ENCODE results near the gene SCN4B. TPM values are rescaled to one million over a fixed set of nuclear protein-coding genes. Genes with fewer than 3 reads are reported as not detected.

Gene SCN4B
- total RNA-seq, 1 experiment from 2014 or later = 1.6 TPM

DNA sequence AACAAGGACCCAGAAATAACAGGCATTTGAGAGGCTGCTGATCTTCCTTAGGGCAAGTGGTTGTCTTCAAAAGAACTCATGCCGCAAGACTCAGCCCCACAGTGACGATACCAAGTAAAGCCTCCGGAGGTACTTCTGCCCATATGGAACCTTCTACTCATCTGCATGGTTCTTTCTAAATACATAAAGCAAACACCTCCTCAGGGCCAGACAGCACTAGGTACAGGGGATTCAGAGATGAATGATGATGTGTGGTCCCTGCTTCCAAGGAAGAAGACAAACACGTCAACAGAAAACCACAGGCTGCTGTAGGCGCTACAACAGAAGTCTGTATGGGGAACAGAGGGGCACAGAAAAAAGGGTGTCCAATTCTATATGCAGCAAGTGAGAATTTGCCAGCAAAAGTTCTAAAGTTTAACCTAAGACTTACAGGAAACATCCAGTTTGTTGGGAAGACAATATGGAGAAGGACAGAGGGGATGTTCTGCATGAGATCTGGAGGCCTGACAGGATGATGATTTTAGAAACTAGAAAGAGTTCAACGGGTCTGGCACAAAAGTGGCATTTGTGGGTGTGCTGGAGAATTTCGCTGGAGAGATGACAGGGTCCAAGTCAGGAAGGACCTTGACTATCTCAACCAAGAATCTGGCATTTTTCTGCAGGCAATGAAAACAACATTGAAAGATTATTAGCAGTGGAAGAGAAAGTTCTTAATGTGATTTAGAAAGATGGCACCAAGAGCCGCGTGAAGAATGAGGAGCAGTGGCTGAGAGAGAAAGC is 48.5 kb upstream of the SCN4B start:
- Histone ChIP-seq H3K79me1 (ENCODE audit: insufficient read depth, low read depth, low read length, poor library complexity, severe bottlenecking) (no peaks in the 10 kb centered on the region), H4K8ac (replicated peaks; ENCODE audit: insufficient read length, low read depth, low read length) (no peak overlapping the region), H3K18ac (ENCODE audit: insufficient read length, low read depth, low read length) (no peak overlapping the region), H2AK5ac (ENCODE audit: insufficient read length, low read length) (no peak overlapping the region), H3T11ph (ENCODE audit: low read length) (no peak overlapping the region), H2BK20ac (ENCODE audit: low read depth, low read length, poor library complexity, severe bottlenecking) (no peak overlapping the region), H2BK12ac (ENCODE audit: insufficient read length, low read depth, low read length) (no peak overlapping the region), H3K56ac (ENCODE audit: insufficient read length, low read depth, low read length) (no peak overlapping the region), H3K23ac (ENCODE audit: insufficient read length, low read depth, low read length) (no peak overlapping the region), H2BK5ac (ENCODE audit: insufficient read length, low read length) (no peak overlapping the region), H2BK15ac (ENCODE audit: low read depth, low read length) (no peak overlapping the region), H3K4me1 (ENCODE audit: insufficient read depth, low read length) (no peaks in the 10 kb centered on the region), H3K79me2 (ENCODE audit: insufficient read depth, low read length) (no peaks in the 10 kb centered on the region), H2AFZ (ENCODE audit: low read length) (no peak overlapping the region), H3K27ac (ENCODE audit: insufficient read length, low read depth, low read length) (no peak overlapping the region), H3K23me2 (ENCODE audit: insufficient read length, low read depth, low read length, poor library complexity, severe bottlenecking) (no peaks in the 10 kb centered on the region), H4K5ac (ENCODE audit: insufficient read length, low read depth, low read length) (no peak overlapping the region), H3K27me3 (ENCODE audit: insufficient read depth, low read length) (no peaks in the 10 kb centered on the region), H3K9me3 (ENCODE audit: control insufficient read depth, low read depth, low read length) (no peaks in the 10 kb centered on the region), H3K4ac (ENCODE audit: low read depth, low read length) (no peak overlapping the region), H2BK120ac (ENCODE audit: low read depth, low read length, poor library complexity, severe bottlenecking) (no peak overlapping the region), H3K9ac (ENCODE audit: extremely low read depth, insufficient read length, low read length) (no peak overlapping the region), H3K14ac (ENCODE audit: insufficient read depth, low read length) (no peak overlapping the region), H4K91ac (ENCODE audit: insufficient read length, low read depth, low read length) (no peak overlapping the region), H4K20me1 (ENCODE audit: control insufficient read depth, insufficient read depth, insufficient read length) (no peaks in the 10 kb centered on the region), H3K4me2 (ENCODE audit: insufficient read depth, insufficient read length, low read length) (no peak overlapping the region)
- TF ChIP-seq, protein P1, sequence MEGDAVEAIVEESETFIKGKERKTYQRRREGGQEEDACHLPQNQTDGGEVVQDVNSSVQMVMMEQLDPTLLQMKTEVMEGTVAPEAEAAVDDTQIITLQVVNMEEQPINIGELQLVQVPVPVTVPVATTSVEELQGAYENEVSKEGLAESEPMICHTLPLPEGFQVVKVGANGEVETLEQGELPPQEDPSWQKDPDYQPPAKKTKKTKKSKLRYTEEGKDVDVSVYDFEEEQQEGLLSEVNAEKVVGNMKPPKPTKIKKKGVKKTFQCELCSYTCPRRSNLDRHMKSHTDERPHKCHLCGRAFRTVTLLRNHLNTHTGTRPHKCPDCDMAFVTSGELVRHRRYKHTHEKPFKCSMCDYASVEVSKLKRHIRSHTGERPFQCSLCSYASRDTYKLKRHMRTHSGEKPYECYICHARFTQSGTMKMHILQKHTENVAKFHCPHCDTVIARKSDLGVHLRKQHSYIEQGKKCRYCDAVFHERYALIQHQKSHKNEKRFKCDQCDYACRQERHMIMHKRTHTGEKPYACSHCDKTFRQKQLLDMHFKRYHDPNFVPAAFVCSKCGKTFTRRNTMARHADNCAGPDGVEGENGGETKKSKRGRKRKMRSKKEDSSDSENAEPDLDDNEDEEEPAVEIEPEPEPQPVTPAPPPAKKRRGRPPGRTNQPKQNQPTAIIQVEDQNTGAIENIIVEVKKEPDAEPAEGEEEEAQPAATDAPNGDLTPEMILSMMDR (conservative IDR thresholded peaks at IDR 0.05) = no peak
- Mint-ChIP-seq H3K27ac (no peak overlapping the region), H3K4me3 (no peak overlapping the region), H3K27me3 (ENCODE audit: low read depth) (peaks cover 9% of the 10 kb centered on the region), H3K9me3 (no peaks in the 10 kb centered on the region), H3K4me1 (peaks cover 21 to 22% of the 10 kb centered on the region in 2 experiments), H3K36me3 (ENCODE audit: insufficient read depth in 1 of 3, low read depth in 3 of 3) (no peaks in the 10 kb centered on the region)
- WGBS (ENCODE audit: extremely low coverage, insufficient read length, low lambda C conversion rate) = no CpG with 5 or more reads among the region's 9 CpGs
- no peak for DNase-seq
